Activated CD4-positive, alpha-beta T cell treated with anti-CD3 and anti-CD28 coated beads, Interleukin-2, amount 10 ng/mL, durations not matched to agents 7 days and 5 days (primary cell): ENCODE measurements around the gene CACNA1C. TPM values are rescaled to one million over a fixed set of nuclear protein-coding genes. Genes with fewer than 3 reads are reported as not detected.

Experiments
- CTCF ChIA-PET: fragments of 350-600 bp; sonication (Branson Sonifier 250); formaldehyde crosslinking; loops from one replicate; lab custom pipeline; 2021; ENCODE audit warnings: antibody characterized with exemption; lab: Charles Lee
- POLR2A ChIA-PET: fragments of 350-600 bp; sonication (Branson Sonifier 250); formaldehyde crosslinking; loops from one replicate; lab custom pipeline; 2021; ENCODE audit warnings: antibody characterized with exemption; lab: Charles Lee
- DNase-seq: peaks from one replicate; pipeline ENCODE4 v3.0.0-alpha.2; 2020
- H3K27ac Mint-ChIP-seq: one replicate; pipeline ENCODE4 v1.8.0; 2021; ENCODE audit warnings: mild to moderate bottlenecking, moderate library complexity, mixed read lengths
- H3K27me3 Mint-ChIP-seq: one replicate; pipeline ENCODE4 v1.8.0; 2021; ENCODE audit warnings: mixed read lengths
- H3K36me3 Mint-ChIP-seq: one replicate; pipeline ENCODE4 v1.8.0; 2021; ENCODE audit warnings: low read depth, mixed read lengths
- H3K4me1 Mint-ChIP-seq: one replicate; pipeline ENCODE4 v1.8.0; 2021; ENCODE audit warnings: mixed read lengths
- H3K4me3 Mint-ChIP-seq: one replicate; pipeline ENCODE4 v1.8.0; 2021; ENCODE audit warnings: mild to moderate bottlenecking, moderate library complexity, mixed read lengths
- H3K9me3 Mint-ChIP-seq: one replicate; pipeline ENCODE4 v1.8.0; 2021; ENCODE audit warnings: mixed read lengths
- total RNA-seq, 2 experiments: library from RNA; stranded (reverse); gene quantifications; one replicate each; pipeline ENCODE4 v1.2.3, GENCODE V29; 2021

Gene CACNA1C
- total RNA-seq, 2 experiments from 2014 or later: 0.12 to 0.15 TPM

GRCh38 chr12:2236506-2237294 is 183.9 kb downstream of the CACNA1C start:
- CTCF ChIA-PET: no interaction called here
- H3K4me3 Mint-ChIP-seq: no peak overlapping the region
- H3K9me3 Mint-ChIP-seq: no peaks in the 10 kb centered on the region
- POLR2A ChIA-PET: no interaction called here
- no peak for DNase-seq
- no peaks in the 10 kb centered on the region for H3K4me1 Mint-ChIP-seq
- H3K27me3 Mint-ChIP-seq: peaks cover 4% of the 10 kb centered on the region
- H3K36me3 Mint-ChIP-seq: no peaks in the 10 kb centered on the region
- no peak overlapping the region for H3K27ac Mint-ChIP-seq

GRCh38 chr12:2238111-2238510 is 185.3 kb downstream of the CACNA1C start:
- POLR2A ChIA-PET: no interaction called here
- Mint-ChIP-seq H3K9me3 (no peaks in the 10 kb centered on the region), H3K36me3 (no peaks in the 10 kb centered on the region), H3K4me1 (no peaks in the 10 kb centered on the region), H3K27me3 (no peaks in the 10 kb centered on the region), H3K27ac (no peak overlapping the region), H3K4me3 (no peak overlapping the region)
- no peak for DNase-seq
- CTCF ChIA-PET: no interaction called here

GRCh38 chr12:2239381-2239871 is 186.6 kb downstream of the CACNA1C start:
- H3K27me3 Mint-ChIP-seq: no peaks in the 10 kb centered on the region
- ChIA-PET POLR2A (no interaction called here), CTCF (no interaction called here)
- no peak for DNase-seq
- no peak overlapping the region for H3K4me3 Mint-ChIP-seq
- H3K4me1 Mint-ChIP-seq: no peaks in the 10 kb centered on the region
- H3K36me3 Mint-ChIP-seq: no peaks in the 10 kb centered on the region
- no peaks in the 10 kb centered on the region for H3K9me3 Mint-ChIP-seq
- no peak overlapping the region for H3K27ac Mint-ChIP-seq

GRCh38 chr12:2240390-2240789 is 187.6 kb downstream of the CACNA1C start:
- Mint-ChIP-seq H3K4me3 (no peak overlapping the region), H3K4me1 (no peaks in the 10 kb centered on the region), H3K9me3 (no peaks in the 10 kb centered on the region), H3K36me3 (no peaks in the 10 kb centered on the region), H3K27ac (no peak overlapping the region), H3K27me3 (no peaks in the 10 kb centered on the region)
- no peak for DNase-seq
- POLR2A ChIA-PET: no interaction called here
- CTCF ChIA-PET: no interaction called here

- Mint-ChIP-seq H3K27me3 (no peaks in the 10 kb centered on the region), H3K4me3 (no peak overlapping the region), H3K36me3 (no peaks in the 10 kb centered on the region), H3K4me1 (no peaks in the 10 kb centered on the region), H3K9me3 (no peaks in the 10 kb centered on the region), H3K27ac (no peak overlapping the region)
- ChIA-PET CTCF (no interaction called here), POLR2A (no interaction called here)
- no peak for DNase-seq
Observed at GRCh38 chr12:2240984-2241383, 188.2 kb downstream of the CACNA1C start.

- no peaks in the 10 kb centered on the region for H3K36me3 Mint-ChIP-seq
- no peak overlapping the region for H3K4me3 Mint-ChIP-seq
- no peaks in the 10 kb centered on the region for H3K4me1 Mint-ChIP-seq
- H3K27me3 Mint-ChIP-seq: no peaks in the 10 kb centered on the region
- no peak for DNase-seq
- ChIA-PET POLR2A (no interaction called here), CTCF (no interaction called here)
- H3K27ac Mint-ChIP-seq: no peak overlapping the region
- H3K9me3 Mint-ChIP-seq: no peaks in the 10 kb centered on the region
Observed at GRCh38 chr12:2242216-2242615, 189.4 kb downstream of the CACNA1C start.

- no peak for DNase-seq
- no peaks in the 10 kb centered on the region for H3K36me3 Mint-ChIP-seq
- no peak overlapping the region for H3K27ac Mint-ChIP-seq
- H3K4me1 Mint-ChIP-seq: no peaks in the 10 kb centered on the region
- ChIA-PET POLR2A (no interaction called here), CTCF (no interaction called here)
- H3K9me3 Mint-ChIP-seq: no peaks in the 10 kb centered on the region
- no peaks in the 10 kb centered on the region for H3K27me3 Mint-ChIP-seq
- H3K4me3 Mint-ChIP-seq: no peak overlapping the region
Observed at GRCh38 chr12:2242816-2243215, 190.0 kb downstream of the CACNA1C start.

- Mint-ChIP-seq H3K27me3 (no peaks in the 10 kb centered on the region), H3K27ac (no peak overlapping the region), H3K36me3 (no peaks in the 10 kb centered on the region), H3K4me3 (no peak overlapping the region), H3K4me1 (no peaks in the 10 kb centered on the region), H3K9me3 (no peaks in the 10 kb centered on the region)
- no peak for DNase-seq
- ChIA-PET POLR2A (no interaction called here), CTCF (no interaction called here)
Observed at GRCh38 chr12:2243275-2243674, 190.5 kb downstream of the CACNA1C start.

GRCh38 chr12:2244013-2244861 is 191.4 kb downstream of the CACNA1C start:
- ChIA-PET CTCF (interaction anchor here (0.6 kb wide), 1 partner anchor 8 kb away, joined by 3 read pairs; no protein-coding TSS in a partner anchor), POLR2A (no interaction called here)
- no peak overlapping the region for H3K4me3 Mint-ChIP-seq
- H3K27ac Mint-ChIP-seq: no peak overlapping the region
- no peaks in the 10 kb centered on the region for H3K4me1 Mint-ChIP-seq
- H3K27me3 Mint-ChIP-seq: no peaks in the 10 kb centered on the region
- no peaks in the 10 kb centered on the region for H3K36me3 Mint-ChIP-seq
- DNase-seq: no peak
- H3K9me3 Mint-ChIP-seq: no peaks in the 10 kb centered on the region

- H3K4me1 Mint-ChIP-seq: no peaks in the 10 kb centered on the region
- no peaks in the 10 kb centered on the region for H3K9me3 Mint-ChIP-seq
- no peaks in the 10 kb centered on the region for H3K27me3 Mint-ChIP-seq
- DNase-seq: no peak
- H3K4me3 Mint-ChIP-seq: no peak overlapping the region
- ChIA-PET CTCF (no interaction called here), POLR2A (no interaction called here)
- no peak overlapping the region for H3K27ac Mint-ChIP-seq
- H3K36me3 Mint-ChIP-seq: no peaks in the 10 kb centered on the region
Observed at GRCh38 chr12:2246358-2246757, 193.6 kb downstream of the CACNA1C start.

GRCh38 chr12:2247120-2247519 is 194.3 kb downstream of the CACNA1C start:
- Mint-ChIP-seq H3K9me3 (no peaks in the 10 kb centered on the region), H3K27ac (no peak overlapping the region), H3K36me3 (no peaks in the 10 kb centered on the region), H3K4me3 (no peak overlapping the region), H3K27me3 (no peaks in the 10 kb centered on the region), H3K4me1 (no peaks in the 10 kb centered on the region)
- DNase-seq: no peak
- CTCF ChIA-PET: no interaction called here
- POLR2A ChIA-PET: no interaction called here

- Mint-ChIP-seq H3K4me1 (no peaks in the 10 kb centered on the region), H3K27ac (no peak overlapping the region), H3K36me3 (no peaks in the 10 kb centered on the region), H3K27me3 (no peaks in the 10 kb centered on the region), H3K4me3 (no peak overlapping the region), H3K9me3 (no peaks in the 10 kb centered on the region)
- POLR2A ChIA-PET: no interaction called here
- CTCF ChIA-PET: no interaction called here
- no peak for DNase-seq
Observed at GRCh38 chr12:2247596-2247995, 194.8 kb downstream of the CACNA1C start.
